Transverse colon (tissue), 4 donors: ENCODE measurements around the gene RPTOR.

ENCODE experiments used
- CTCF ChIP-seq, 5 experiments: fragments of 200-600 bp in 3 of 5; fragments of 450-650 bp in 2 of 5; sonication (generic) in 3 of 5; IDR thresholded peaks; 1 replicate in 2 of 5; 2 replicates in 3 of 5; pipeline ENCODE4 v1.5.1; 2016 to 2017; ENCODE audit warnings: antibody characterized with exemption in 5 of 5, inconsistent platforms in 3 of 5, mild to moderate bottlenecking in 2 of 5, moderate library complexity in 1 of 5
- POLR2A ChIP-seq: fragments of 450-650 bp; IDR thresholded peaks from one replicate; pipeline ENCODE4 v1.6.1; 2016; ENCODE audit warnings: antibody characterized with exemption, mild to moderate bottlenecking, moderate library complexity
- POLR2AphosphoS5 ChIP-seq, 3 donors: sonication (generic); formaldehyde crosslinking; IDR thresholded peaks; one replicate each; pipeline ENCODE4 v1.6.1; 2016; ENCODE audit warnings: antibody characterized with exemption in 3 of 3

GRCh38 chr17:80868022-80868609, 323.5 kb downstream of the RPTOR start:
- TF ChIP-seq POLR2A (no peak), POLR2AphosphoS5 (IDR thresholded peaks at IDR 0.05) (no peak), CTCF (IDR thresholded peaks at IDR 0.05) (no peak)
